HT-29 (cell line): ENCODE results near the gene LY86. TPM values are rescaled to one million over a fixed set of nuclear protein-coding genes. Genes with fewer than 3 reads are reported as not detected.

Source experiments
- DNase-seq: peaks from one replicate; pipeline ENCODE4 v3.0.0-alpha.2; 2015; ENCODE audit warnings: low spot score
- total RNA-seq: library from RNA; depleted of rRNA; stranded (reverse); fragments of >200 nt; shearing (Covaris generic); gene quantifications from 2 replicates; pipeline ENCODE4 v1.2.3, GENCODE V29; 2014

LY86 gene
- total RNA-seq, 1 experiment from 2014 or later: not detected

DNA sequence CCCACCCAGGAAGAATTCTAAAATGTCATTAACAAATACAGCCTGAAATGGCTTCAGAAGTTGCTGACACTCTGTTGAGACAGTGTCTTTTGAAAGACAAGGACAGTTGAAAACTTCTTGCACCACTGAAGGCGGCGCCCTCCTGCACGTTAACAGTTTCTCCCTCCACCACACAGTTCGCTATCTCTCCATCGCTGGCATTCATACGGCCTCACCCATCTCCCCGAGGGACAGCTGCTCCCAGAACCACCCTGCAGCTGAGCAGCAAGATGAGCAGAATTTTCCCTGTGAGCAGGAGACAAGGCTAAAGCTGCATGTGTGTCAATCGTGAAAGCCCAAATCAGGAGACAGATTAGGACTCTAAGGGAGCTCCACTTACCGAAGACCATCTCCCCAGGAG, 113.3 kb downstream of the LY86 start:
- peak; percentile 57 for DNase-seq

DNA sequence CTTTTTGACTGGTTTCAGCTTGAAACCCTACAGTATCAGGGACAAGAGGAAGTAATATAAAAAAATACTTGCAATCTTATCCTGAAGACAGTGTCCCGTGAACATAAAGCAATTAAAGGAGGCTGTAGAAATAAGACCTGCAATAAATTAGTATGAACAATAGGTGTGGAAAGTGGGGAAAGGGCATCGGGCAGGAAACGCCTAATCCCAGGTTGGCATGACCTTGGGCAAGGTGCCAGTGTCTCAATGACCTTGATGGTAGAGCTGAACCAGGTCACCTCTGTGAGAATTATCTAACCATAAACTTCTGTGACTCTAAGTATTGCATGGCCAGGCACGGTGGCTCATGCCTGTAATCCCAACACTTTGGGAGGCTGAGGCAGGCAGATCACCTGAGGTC, 115.2 kb downstream of the LY86 start:
- DNase-seq: no peak
